GM06990 (cell line): ENCODE data around the gene PLB1.

Experiments used
- DNase-seq: peaks from one replicate; pipeline ENCODE4 v3.0.0-alpha.2; 2011; ENCODE audit not compliant: insufficient read length; ENCODE audit errors: extremely low read depth
- H3K27me3 ChIP-seq: replicated peaks from 2 replicates; pipeline ENCODE4 v1.6.0; 2011; ENCODE audit warnings: low read length; ENCODE audit not compliant: control insufficient read depth, insufficient read depth
- H3K36me3 ChIP-seq: 2 replicates; pipeline ENCODE4 v1.5.1; 2011; ENCODE audit warnings: low read length; ENCODE audit not compliant: control insufficient read depth, insufficient read depth
- H3K4me3 ChIP-seq: replicated peaks from 2 replicates; pipeline ENCODE4 v1.5.1; 2011; ENCODE audit warnings: low read depth, mild to moderate bottlenecking, control low read depth, low read length
- TF ChIP-seq, protein P1 (sequence below): IDR thresholded peaks from 2 replicates; pipeline ENCODE4 v1.5.1; 2011; ENCODE audit warnings: low read length, control low read depth, mild to moderate bottlenecking, inconsistent platforms; ENCODE audit not compliant: insufficient read depth, poor library complexity, severe bottlenecking

The PLB1 gene

DNA sequence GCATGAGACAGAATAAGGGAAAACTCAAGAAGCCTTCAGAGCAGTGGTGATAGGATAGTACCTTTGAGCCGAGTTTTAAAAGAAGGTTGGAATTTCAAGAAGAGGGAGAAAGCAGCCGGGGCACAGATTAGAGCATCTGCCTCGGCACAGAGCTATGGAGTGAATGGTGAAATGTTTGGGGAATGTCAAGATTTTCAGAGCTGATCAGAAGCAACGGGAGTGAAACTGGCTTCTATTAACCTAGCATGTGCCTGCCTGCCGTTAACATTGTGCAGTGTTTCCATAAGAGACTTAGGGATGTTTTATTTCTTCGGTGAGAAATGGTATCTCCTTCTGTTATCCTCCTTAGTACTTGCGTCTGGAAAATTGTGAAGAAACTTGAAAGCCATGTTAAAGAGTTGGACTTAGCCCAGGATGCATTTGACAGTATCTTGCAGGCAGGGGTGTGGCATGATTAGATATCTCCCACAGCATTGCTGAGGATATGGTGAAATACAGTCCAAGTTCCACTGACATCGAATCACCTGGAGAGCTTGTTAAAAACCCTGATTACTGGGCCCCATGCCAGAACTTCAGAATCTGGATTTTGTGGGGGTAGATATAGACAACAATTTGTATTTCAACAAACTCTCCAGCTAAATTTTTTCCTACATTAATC is 158.9 kb downstream of the PLB1 start:
- no peaks in the 10 kb centered on the region for H3K36me3 ChIP-seq
- TF ChIP-seq, protein P1, sequence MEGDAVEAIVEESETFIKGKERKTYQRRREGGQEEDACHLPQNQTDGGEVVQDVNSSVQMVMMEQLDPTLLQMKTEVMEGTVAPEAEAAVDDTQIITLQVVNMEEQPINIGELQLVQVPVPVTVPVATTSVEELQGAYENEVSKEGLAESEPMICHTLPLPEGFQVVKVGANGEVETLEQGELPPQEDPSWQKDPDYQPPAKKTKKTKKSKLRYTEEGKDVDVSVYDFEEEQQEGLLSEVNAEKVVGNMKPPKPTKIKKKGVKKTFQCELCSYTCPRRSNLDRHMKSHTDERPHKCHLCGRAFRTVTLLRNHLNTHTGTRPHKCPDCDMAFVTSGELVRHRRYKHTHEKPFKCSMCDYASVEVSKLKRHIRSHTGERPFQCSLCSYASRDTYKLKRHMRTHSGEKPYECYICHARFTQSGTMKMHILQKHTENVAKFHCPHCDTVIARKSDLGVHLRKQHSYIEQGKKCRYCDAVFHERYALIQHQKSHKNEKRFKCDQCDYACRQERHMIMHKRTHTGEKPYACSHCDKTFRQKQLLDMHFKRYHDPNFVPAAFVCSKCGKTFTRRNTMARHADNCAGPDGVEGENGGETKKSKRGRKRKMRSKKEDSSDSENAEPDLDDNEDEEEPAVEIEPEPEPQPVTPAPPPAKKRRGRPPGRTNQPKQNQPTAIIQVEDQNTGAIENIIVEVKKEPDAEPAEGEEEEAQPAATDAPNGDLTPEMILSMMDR: no peak

DNA sequence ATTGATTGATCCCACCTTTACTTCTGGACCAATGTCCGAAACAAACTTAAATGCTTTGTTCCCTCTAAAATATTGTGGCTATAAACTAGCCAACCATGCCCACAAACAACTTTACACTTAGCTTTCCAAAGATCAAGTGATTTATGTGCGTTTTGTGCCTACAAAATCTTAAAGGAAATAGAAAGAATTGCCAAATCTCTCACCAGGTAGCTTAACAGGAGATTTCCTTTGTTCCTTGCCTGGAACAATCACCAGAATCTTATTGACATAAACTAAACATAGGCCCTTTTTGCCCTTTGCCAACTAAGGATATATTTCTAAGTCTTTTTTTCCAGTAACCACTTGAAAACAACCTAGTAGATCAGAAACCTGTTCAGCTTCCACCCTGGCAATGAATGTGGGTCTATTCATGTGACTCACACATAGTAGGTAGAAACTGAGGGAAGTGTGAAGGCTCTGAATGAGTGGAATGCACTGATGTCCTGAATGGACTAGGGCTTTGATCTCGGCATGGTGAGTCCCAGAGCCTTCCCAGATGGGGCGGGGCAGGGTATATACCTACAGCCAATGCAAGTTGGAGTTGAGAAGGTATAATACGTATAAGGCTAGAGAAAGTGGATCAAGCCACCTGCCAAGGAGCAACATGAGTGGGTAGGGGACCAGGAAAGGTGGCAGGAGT is 161.2 kb downstream of the PLB1 start:
- Histone ChIP-seq H3K36me3 (no peaks in the 10 kb centered on the region), H3K27me3 (no peaks in the 10 kb centered on the region), H3K4me3 (no peak overlapping the region)
- TF ChIP-seq, protein P1: no peak
- DNase-seq: no peak

More for the DNA sequence above, 158.9 kb downstream of the PLB1 start:
- H3K4me3 ChIP-seq: no peak overlapping the region
- no peaks in the 10 kb centered on the region for H3K27me3 ChIP-seq
- no peak for DNase-seq

DNA sequence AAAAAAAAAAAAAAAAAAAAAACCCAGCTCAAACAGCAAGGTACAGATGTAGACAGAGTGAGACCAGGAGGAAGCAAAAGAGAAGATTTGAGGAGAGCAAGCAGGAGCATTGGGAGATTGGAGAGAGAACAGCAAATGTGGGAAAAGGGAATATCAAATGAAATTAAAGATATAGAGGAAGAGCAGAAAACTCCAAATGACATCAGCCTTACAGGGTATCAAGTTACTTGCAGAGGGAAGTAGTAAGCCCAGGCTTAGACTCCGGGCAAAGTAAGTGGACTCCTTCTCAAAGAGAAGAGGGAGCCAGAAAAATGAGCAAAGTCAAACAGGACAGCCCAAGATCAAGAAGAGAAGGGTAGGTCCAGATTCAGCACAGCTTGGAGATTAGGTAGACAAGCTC is 162.5 kb downstream of the PLB1 start:
- TF ChIP-seq, protein P1: no peak
- DNase-seq: no peak
- Histone ChIP-seq H3K4me3 (no peak overlapping the region), H3K36me3 (no peaks in the 10 kb centered on the region), H3K27me3 (no peaks in the 10 kb centered on the region; the same call in 1 of the 2 replicates)

DNA sequence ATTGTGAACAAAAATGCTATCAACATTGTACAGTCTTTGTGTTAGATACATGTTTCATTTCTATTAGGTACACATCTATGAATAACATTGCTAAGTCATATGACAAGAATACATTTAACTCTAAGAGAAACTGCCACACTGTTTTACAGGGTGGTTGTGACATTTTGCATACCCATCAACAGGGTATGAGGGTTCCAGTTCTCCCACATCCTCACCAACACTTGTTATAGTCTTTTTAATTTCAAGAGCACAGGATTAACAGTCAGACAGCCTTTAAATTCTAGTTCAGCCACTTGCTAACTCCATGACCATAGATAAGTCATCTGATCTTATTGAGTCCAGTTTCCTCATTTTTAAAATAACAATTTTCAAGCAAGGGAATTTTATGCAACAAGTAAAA is 163.3 kb downstream of the PLB1 start:
- no peak for DNase-seq
- Histone ChIP-seq H3K27me3 (no peaks in the 10 kb centered on the region; the same call in 1 of the 2 replicates), H3K36me3 (no peaks in the 10 kb centered on the region), H3K4me3 (no peak overlapping the region)
- TF ChIP-seq, protein P1: no peak

DNA sequence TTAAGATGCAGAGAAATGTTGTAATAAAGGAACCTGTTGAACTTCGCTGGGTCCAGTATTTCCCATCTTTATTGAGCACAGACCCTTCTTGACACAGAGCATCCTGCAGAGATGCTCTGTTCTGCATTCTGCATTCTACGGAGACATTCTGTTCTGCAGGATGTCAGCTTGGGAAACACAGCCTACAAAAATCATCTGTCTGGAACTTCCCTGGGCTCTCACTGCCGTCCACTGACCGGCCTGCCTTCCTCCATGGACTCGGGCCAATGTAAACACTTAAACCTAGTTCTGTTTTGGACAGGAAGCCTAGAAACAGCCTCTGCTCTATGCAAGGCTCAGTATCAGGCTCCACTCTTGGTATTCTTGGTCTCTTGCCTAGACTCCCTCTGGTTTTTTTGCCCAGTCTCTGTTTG is 165.7 kb downstream of the PLB1 start:
- Histone ChIP-seq H3K36me3 (no peaks in the 10 kb centered on the region), H3K27me3 (no peaks in the 10 kb centered on the region; the same call in 1 of the 2 replicates), H3K4me3 (no peak overlapping the region)
- TF ChIP-seq, protein P1: no peak
- no peak for DNase-seq
